PC-3 (cell line): ENCODE data around the gene FOXO4. TPM values are rescaled to one million over a fixed set of nuclear protein-coding genes. Genes with fewer than 3 reads are reported as not detected.

Source experiments
- ATAC-seq: fragments of 200-7000 bp; cut with Tn5 transposase; 2 replicates; pipeline ENCODE4 v1.9.1; 2020; ENCODE audit warnings: mild to moderate bottlenecking, moderate library complexity
- BruUV-seq: library from RNA; stranded (reverse); fragments of 400-500 nt; replicated peaks from 2 replicates; lab custom pipeline; 2021; lab: Mats Ljungman, UMichigan
- CTCF ChIA-PET: fragments of 300-600 bp; sonication (Branson Sonifier 250); formaldehyde crosslinking; loops from one replicate; lab custom pipeline; 2022; ENCODE audit warnings: antibody characterized with exemption; lab: Charles Lee
- POLR2A ChIA-PET: fragments of 300-600 bp; sonication (Branson Sonifier 250); formaldehyde crosslinking; loops from one replicate; lab custom pipeline; 2022; ENCODE audit warnings: antibody characterized with exemption; ENCODE audit not compliant: unreplicated experiment; lab: Charles Lee
- DNase-seq: peaks from one replicate; pipeline ENCODE4 v3.0.0-alpha.2; 2015
- H2AFZ ChIP-seq: fragments of 300-600 bp; sonication (generic); 2 replicates; pipeline ENCODE4 v1.6.0; 2016; ENCODE audit warnings: antibody characterized with exemption, low read length
- H3F3A ChIP-seq: fragments of 300-600 bp; sonication (generic); one replicate; pipeline ENCODE4 v1.6.0; 2017; ENCODE audit warnings: antibody characterized with exemption, low read length, control low read depth, mild to moderate bottlenecking; ENCODE audit not compliant: unreplicated experiment
- H3K27ac ChIP-seq: fragments of 300-600 bp; sonication (generic); 2 replicates; pipeline ENCODE4 v1.5.1; 2016; ENCODE audit warnings: mild to moderate bottlenecking, low read length
- H3K27me3 ChIP-seq: fragments of 300-600 bp; sonication (generic); 2 replicates; pipeline ENCODE4 v1.6.1; 2016; ENCODE audit warnings: low read length, mixed read lengths
- H3K36me3 ChIP-seq: fragments of 300-600 bp; sonication (generic); 2 replicates; pipeline ENCODE4 v1.6.1; 2016; ENCODE audit warnings: low read depth, mixed run types, low read length, mixed read lengths
- H3K4me1 ChIP-seq: fragments of 300-600 bp; sonication (generic); 2 replicates; pipeline ENCODE4 v1.5.1; 2016; ENCODE audit warnings: low read length; ENCODE audit not compliant: insufficient read depth
- H3K4me2 ChIP-seq: fragments of 300-600 bp; sonication (generic); 2 replicates; pipeline ENCODE4 v1.6.0; 2016; ENCODE audit warnings: low read length
- H3K4me3 ChIP-seq: fragments of 300-600 bp; sonication (generic); 2 replicates; pipeline ENCODE4 v1.5.1; 2016; ENCODE audit warnings: mild to moderate bottlenecking, low read length, mixed read lengths
- H3K79me2 ChIP-seq: fragments of 300-600 bp; sonication (generic); 2 replicates; pipeline ENCODE4 v1.6.1; 2017; ENCODE audit warnings: low read length, mixed read lengths
- H3K9ac ChIP-seq: fragments of 300-600 bp; sonication (generic); 2 replicates; pipeline ENCODE4 v1.6.0; 2016; ENCODE audit warnings: mild to moderate bottlenecking, low read length
- H3K9me2 ChIP-seq: fragments of 300-600 bp; sonication (generic); replicated peaks from 2 replicates; pipeline ENCODE4 v1.6.1; 2016; ENCODE audit warnings: mixed run types, low read length, mixed read lengths
- H3K9me3 ChIP-seq: fragments of 300-600 bp; sonication (generic); 2 replicates; pipeline ENCODE4 v1.6.1; 2016; ENCODE audit warnings: low read length, mixed read lengths
- H4K20me1 ChIP-seq: fragments of 300-600 bp; sonication (generic); 2 replicates; pipeline ENCODE4 v1.6.1; 2016; ENCODE audit warnings: low read length, mixed read lengths
- EZH2 ChIP-seq: fragments of 300-600 bp; sonication (generic); IDR thresholded peaks from one replicate; pipeline ENCODE4 v1.6.1; 2017; ENCODE audit warnings: antibody characterized with exemption, mild to moderate bottlenecking, low read length; ENCODE audit not compliant: unreplicated experiment
- EZH2phosphoT487 ChIP-seq: fragments of 300-600 bp; sonication (generic); IDR thresholded peaks from 2 replicates; pipeline ENCODE4 v1.6.1; 2018; ENCODE audit warnings: mild to moderate bottlenecking, antibody characterized with exemption, low read length, borderline replicate concordance
- intact Hi-C: fragments of 100-400 bp; cut with micrococcal nuclease; formaldehyde crosslinking; loops from 2 replicates; pipeline ENCODE4 v1.9.0; 2023
- total RNA-seq: library from RNA; depleted of rRNA; stranded (reverse); fragments of >200 nt; gene quantifications from 2 replicates; pipeline ENCODE4 v1.2.3, GENCODE V29; 2014
- TF ChIP-seq, protein P1 (sequence below): fragments of 300-600 bp; sonication (generic); conservative IDR thresholded peaks from 2 replicates; pipeline ENCODE4 v1.5.1; 2017; ENCODE audit warnings: antibody characterized with exemption, low read depth, mild to moderate bottlenecking, low read length

FOXO4 gene
- total RNA-seq, 1 experiment from 2014 or later, result 5.1 TPM

DNA sequence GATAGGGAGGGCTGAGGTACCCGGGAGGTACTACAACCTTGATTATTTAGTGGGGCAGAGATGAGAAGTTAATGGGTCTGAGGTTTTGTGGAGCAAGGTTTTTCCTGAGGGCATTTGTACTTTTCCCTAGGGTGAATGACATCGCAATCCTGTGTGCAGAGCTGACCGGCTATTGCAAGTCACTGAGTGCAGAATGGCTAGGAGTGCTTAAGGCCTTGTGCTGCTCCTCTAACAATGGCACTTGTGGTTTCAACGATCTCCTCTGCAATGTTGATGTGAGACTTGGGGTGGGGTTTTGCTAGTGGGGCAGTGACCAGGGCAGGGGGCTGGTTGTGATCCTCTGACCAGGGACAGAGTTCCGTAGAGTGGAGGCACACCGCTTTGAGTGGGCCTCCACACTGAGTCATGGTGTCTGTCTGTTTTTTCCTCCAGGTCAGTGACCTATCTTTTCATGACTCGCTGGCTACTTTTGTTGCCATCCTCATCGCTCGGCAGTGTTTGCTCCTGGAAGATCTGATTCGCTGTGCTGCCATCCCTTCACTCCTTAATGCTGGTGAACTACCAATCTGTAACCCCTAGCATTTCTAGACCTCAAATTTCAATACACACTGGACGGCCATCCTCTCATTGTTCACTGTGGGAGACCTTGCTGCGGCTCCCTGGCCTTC lies 32.6 kb downstream of the FOXO4 start:
- Histone ChIP-seq H3K4me3 (no peak overlapping the region), H2AFZ (no peak overlapping the region), H3F3A (no peaks in the 10 kb centered on the region), H3K4me1 (no peaks in the 10 kb centered on the region), H3K36me3 (peaks cover 33% of the 10 kb centered on the region), H3K9ac (no peak overlapping the region), H3K4me2 (no peak overlapping the region), H3K9me2 (no peaks in the 10 kb centered on the region), H3K27ac (no peak overlapping the region), H3K27me3 (no peaks in the 10 kb centered on the region), H4K20me1 (no peaks in the 10 kb centered on the region), H3K79me2 (no peaks in the 10 kb centered on the region), H3K9me3 (no peaks in the 10 kb centered on the region)
- POLR2A ChIA-PET, result no interaction called here
- no TSS peak for BruUV-seq
- TF ChIP-seq EZH2 (no peak), EZH2phosphoT487 (no peak)
- TF ChIP-seq, protein P1, sequence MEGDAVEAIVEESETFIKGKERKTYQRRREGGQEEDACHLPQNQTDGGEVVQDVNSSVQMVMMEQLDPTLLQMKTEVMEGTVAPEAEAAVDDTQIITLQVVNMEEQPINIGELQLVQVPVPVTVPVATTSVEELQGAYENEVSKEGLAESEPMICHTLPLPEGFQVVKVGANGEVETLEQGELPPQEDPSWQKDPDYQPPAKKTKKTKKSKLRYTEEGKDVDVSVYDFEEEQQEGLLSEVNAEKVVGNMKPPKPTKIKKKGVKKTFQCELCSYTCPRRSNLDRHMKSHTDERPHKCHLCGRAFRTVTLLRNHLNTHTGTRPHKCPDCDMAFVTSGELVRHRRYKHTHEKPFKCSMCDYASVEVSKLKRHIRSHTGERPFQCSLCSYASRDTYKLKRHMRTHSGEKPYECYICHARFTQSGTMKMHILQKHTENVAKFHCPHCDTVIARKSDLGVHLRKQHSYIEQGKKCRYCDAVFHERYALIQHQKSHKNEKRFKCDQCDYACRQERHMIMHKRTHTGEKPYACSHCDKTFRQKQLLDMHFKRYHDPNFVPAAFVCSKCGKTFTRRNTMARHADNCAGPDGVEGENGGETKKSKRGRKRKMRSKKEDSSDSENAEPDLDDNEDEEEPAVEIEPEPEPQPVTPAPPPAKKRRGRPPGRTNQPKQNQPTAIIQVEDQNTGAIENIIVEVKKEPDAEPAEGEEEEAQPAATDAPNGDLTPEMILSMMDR, result no peak
- peak; percentile 46 for ATAC-seq
- CTCF ChIA-PET, result no interaction called here
- no peak for DNase-seq
- intact Hi-C loops, result no loop called here

DNA sequence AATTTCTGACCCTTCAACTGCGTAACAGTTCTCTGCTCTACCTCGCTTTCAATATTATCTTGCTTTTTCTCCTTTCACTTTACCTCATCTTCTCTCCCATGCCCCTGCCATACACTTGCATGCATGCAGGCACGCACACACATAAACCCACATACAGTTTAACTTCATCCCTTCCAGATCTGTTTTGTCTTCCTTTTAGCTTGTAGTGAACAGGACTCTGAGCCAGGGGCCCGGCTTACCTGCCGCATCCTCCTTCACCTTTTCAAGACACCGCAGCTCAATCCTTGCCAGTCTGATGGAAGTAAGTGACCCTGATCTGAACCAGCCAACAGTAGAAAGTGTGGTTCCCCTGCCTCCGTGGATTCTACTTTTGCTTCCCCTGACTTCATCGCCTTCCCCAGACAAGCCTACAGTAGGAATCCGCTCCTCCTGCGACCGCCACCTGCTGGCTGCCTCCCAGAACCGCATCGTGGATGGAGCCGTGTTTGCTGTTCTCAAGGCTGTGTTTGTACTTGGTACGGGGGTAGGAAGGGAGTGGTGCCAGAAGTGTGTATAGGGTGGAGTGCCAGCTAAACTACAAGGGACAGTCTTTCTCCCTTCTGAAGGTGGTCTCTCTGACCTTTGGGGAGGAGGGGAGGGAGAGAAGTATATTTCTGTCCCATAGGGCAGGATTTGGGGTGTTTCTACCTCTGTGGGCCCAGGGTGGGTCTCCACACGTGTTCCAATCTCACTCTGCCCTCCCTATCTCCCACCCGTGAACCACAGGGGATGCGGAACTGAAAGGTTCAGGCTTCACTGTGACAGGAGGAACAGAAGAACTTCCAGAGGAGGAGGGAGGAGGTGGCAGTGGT lies 33.5 kb downstream of the FOXO4 start:
- Histone ChIP-seq H3F3A (no peaks in the 10 kb centered on the region), H3K4me1 (no peaks in the 10 kb centered on the region), H3K4me3 (no peak overlapping the region), H3K79me2 (no peaks in the 10 kb centered on the region), H3K27me3 (no peaks in the 10 kb centered on the region), H3K9me3 (no peaks in the 10 kb centered on the region), H4K20me1 (no peaks in the 10 kb centered on the region), H2AFZ (no peak overlapping the region), H3K4me2 (no peak overlapping the region), H3K27ac (no peak overlapping the region), H3K9me2 (no peaks in the 10 kb centered on the region), H3K36me3 (peaks cover 33% of the 10 kb centered on the region), H3K9ac (no peak overlapping the region)
- BruUV-seq, result no TSS peak
- POLR2A ChIA-PET, result no interaction called here
- peak; percentile 58 for DNase-seq
- ATAC-seq, result peak; percentile 88
- intact Hi-C loops, result loop anchor here (1.0 kb wide), 1 partner anchor 159 kb away; no protein-coding TSS in a partner anchor
- CTCF ChIA-PET, result no interaction called here
- TF ChIP-seq, protein P1, result peak; percentile 86
- no peak for TF ChIP-seq EZH2

DNA sequence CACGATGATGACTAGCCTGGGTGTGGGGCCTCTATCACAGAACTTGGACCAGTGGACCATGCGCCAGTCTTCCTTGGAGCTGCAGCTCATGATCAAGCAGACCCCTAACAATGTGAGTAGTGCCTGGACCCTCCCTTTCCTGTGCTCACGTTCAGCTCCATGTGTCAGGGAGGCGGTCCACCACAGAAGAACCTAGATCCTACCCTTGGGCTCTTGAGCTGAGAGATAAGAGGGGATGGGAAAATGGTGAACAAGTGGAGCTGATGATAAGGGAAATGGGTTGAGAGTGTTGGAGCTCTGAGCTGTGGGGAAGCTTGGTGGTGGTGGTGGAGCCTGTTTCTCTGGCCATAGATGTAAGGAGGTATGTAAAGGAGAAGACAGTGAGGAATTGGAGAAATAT lies 35.9 kb downstream of the FOXO4 start:
- no peaks in the 10 kb centered on the region for H3K9me3 ChIP-seq
- ChIA-PET POLR2A (no interaction called here), CTCF (no interaction called here)
- H3K36me3 ChIP-seq, result peaks cover 29% of the 10 kb centered on the region
- no peak overlapping the region for H3K9ac ChIP-seq
- H3K4me1 ChIP-seq, result no peaks in the 10 kb centered on the region
- no peak overlapping the region for H2AFZ ChIP-seq
- intact Hi-C loops, result no loop called here
- H3K27me3 ChIP-seq, result no peaks in the 10 kb centered on the region
- TF ChIP-seq, protein P1, result no peak
- TF ChIP-seq EZH2phosphoT487, result no peak
- no peak for TF ChIP-seq EZH2
- H3K4me3 ChIP-seq, result no peak overlapping the region
- H3K79me2 ChIP-seq, result no peaks in the 10 kb centered on the region
- H4K20me1 ChIP-seq, result no peaks in the 10 kb centered on the region
- DNase-seq, result no peak
- no TSS peak for BruUV-seq
- ATAC-seq, result no peak
- H3K9me2 ChIP-seq, result no peaks in the 10 kb centered on the region
- no peak overlapping the region for H3K4me2 ChIP-seq
- H3F3A ChIP-seq, result no peaks in the 10 kb centered on the region
- no peak overlapping the region for H3K27ac ChIP-seq
